Prostate gland (tissue), 2 donors: Measurements from ENCODE around the gene FAM162A.

Experiments used
- POLR2A ChIP-seq: fragments of 450-650 bp; IDR thresholded peaks from one replicate; pipeline ENCODE4 v1.6.1; 2016; ENCODE audit warnings: antibody characterized with exemption, mild to moderate bottlenecking
- POLR2AphosphoS5 ChIP-seq: sonication (generic); formaldehyde crosslinking; IDR thresholded peaks from one replicate; pipeline ENCODE4 v1.6.1; 2017; ENCODE audit warnings: antibody characterized with exemption
- TF ChIP-seq, protein P1 (sequence below), 4 experiments: fragments of 200-600 bp in 2 of 4; fragments of 450-650 bp in 2 of 4; sonication (generic) in 2 of 4; IDR thresholded peaks; 1 replicate in 3 of 4; 2 replicates in 1 of 4; pipeline ENCODE4 v1.5.1; 2016 to 2019; ENCODE audit warnings: antibody characterized with exemption in 4 of 4, mild to moderate bottlenecking in 2 of 4, moderate library complexity in 2 of 4

GRCh38 chr3:122396511-122396910 is 12.5 kb downstream of the FAM162A start:
- TF ChIP-seq, protein P1, sequence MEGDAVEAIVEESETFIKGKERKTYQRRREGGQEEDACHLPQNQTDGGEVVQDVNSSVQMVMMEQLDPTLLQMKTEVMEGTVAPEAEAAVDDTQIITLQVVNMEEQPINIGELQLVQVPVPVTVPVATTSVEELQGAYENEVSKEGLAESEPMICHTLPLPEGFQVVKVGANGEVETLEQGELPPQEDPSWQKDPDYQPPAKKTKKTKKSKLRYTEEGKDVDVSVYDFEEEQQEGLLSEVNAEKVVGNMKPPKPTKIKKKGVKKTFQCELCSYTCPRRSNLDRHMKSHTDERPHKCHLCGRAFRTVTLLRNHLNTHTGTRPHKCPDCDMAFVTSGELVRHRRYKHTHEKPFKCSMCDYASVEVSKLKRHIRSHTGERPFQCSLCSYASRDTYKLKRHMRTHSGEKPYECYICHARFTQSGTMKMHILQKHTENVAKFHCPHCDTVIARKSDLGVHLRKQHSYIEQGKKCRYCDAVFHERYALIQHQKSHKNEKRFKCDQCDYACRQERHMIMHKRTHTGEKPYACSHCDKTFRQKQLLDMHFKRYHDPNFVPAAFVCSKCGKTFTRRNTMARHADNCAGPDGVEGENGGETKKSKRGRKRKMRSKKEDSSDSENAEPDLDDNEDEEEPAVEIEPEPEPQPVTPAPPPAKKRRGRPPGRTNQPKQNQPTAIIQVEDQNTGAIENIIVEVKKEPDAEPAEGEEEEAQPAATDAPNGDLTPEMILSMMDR (IDR thresholded peaks at IDR 0.05), result no peak
- TF ChIP-seq POLR2AphosphoS5 (no peak), POLR2A (no peak)
